ENCODE measurements around the gene CAMK1.

The CAMK1 gene

GRCh38 chr3:9725775-9726515 is 43.8 kb downstream of the CAMK1 start:
- no peak overlapping the region for H3K27ac ChIP-seq
- no peak for TF ChIP-seq CTCF (conservative IDR thresholded peaks at IDR 0.05)

- TF ChIP-seq CTCF (conservative IDR thresholded peaks at IDR 0.05): no peak
- H3K27ac ChIP-seq: no peak overlapping the region
These were observed 48.1 kb downstream of the CAMK1 start for GRCh38 chr3:9721700-9722060.

- no peak for TF ChIP-seq CTCF (conservative IDR thresholded peaks at IDR 0.05)
- no peak overlapping the region for H3K27ac ChIP-seq
These were observed 48.6 kb downstream of the CAMK1 start for GRCh38 chr3:9721015-9721699.

GRCh38 chr3:9718118-9718517 is 51.6 kb downstream of the CAMK1 start:
- no peak for TF ChIP-seq CTCF (conservative IDR thresholded peaks at IDR 0.05)
- no peak overlapping the region for H3K27ac ChIP-seq

- no peak for TF ChIP-seq CTCF (conservative IDR thresholded peaks at IDR 0.05)
- no peak overlapping the region for H3K27ac ChIP-seq
These were observed 52.2 kb downstream of the CAMK1 start for GRCh38 chr3:9717563-9717962.

GRCh38 chr3:9716801-9717555 is 52.8 kb downstream of the CAMK1 start:
- no peak for TF ChIP-seq CTCF (conservative IDR thresholded peaks at IDR 0.05)
- no peak overlapping the region for H3K27ac ChIP-seq

- peak; percentile 33 for TF ChIP-seq CTCF (conservative IDR thresholded peaks at IDR 0.05)
These were observed 53.8 kb downstream of the CAMK1 start for GRCh38 chr3:9715764-9716437.

More at GRCh38 chr3:9715764-9716437, 53.8 kb downstream of the CAMK1 start:
- H3K27ac ChIP-seq: no peak overlapping the region
